Stimulated activated CD4-positive, alpha-beta T cell treated with anti-CD3 and anti-CD28 coated beads, TNF-alpha, amount 100 ng/mL, for 4 hours (primary cell): ENCODE results near the gene KCNIP3.
"Not testable (repeated sequence)": the region's sequence is repeated elsewhere in the genome, so short reads cannot be mapped to it uniquely, and the experiment has no call there.

Experiments used
- DNase-seq, 3 experiments: peaks; one replicate each; pipeline ENCODE4 v3.0.0-alpha.2; 2020; ENCODE audit warnings: low read depth in 3 of 3

The KCNIP3 gene

GRCh38 chr2:95404676-95405075, 107.5 kb downstream of the KCNIP3 start:
- not testable (repeated sequence) for DNase-seq

- DNase-seq = not testable (repeated sequence)
Observed at GRCh38 chr2:95411239-95411638, 114.1 kb downstream of the KCNIP3 start.

- peak; percentile 14 to 50 (median 24) for DNase-seq
Observed at GRCh38 chr2:95414015-95414594, 117.0 kb downstream of the KCNIP3 start.

- not testable (repeated sequence) for DNase-seq
Observed at GRCh38 chr2:95415138-95415537, 118.0 kb downstream of the KCNIP3 start.

- DNase-seq = not testable (repeated sequence)
Observed at GRCh38 chr2:95415561-95415960, 118.4 kb downstream of the KCNIP3 start.

- DNase-seq = not testable (repeated sequence)
Observed at GRCh38 chr2:95427196-95427867, 130.2 kb downstream of the KCNIP3 start.

- DNase-seq = not testable (repeated sequence)
Observed at GRCh38 chr2:95429748-95430467, 132.8 kb downstream of the KCNIP3 start.

GRCh38 chr2:95433373-95433772, 136.2 kb downstream of the KCNIP3 start:
- not testable (repeated sequence) for DNase-seq

GRCh38 chr2:95433973-95434372, 136.8 kb downstream of the KCNIP3 start:
- not testable (repeated sequence) for DNase-seq

GRCh38 chr2:95434507-95435076, 137.4 kb downstream of the KCNIP3 start:
- DNase-seq = not testable (repeated sequence)

- DNase-seq = not testable (repeated sequence)
Observed at GRCh38 chr2:95435162-95435871, 138.2 kb downstream of the KCNIP3 start.
